K562 (cell line): ENCODE data around the gene COLEC12. TPM values are rescaled to one million over a fixed set of nuclear protein-coding genes. Genes with fewer than 3 reads are reported as not detected.

Source experiments
- SMAD2 ChIP-seq: fragments of 150-350 bp; IDR thresholded peaks from 2 replicates; pipeline ENCODE4 v1.6.1; 2014; ENCODE audit warnings: low read depth, mild to moderate bottlenecking, low read length
- SMAD3 ChIP-seq: fragments of 450-650 bp; formaldehyde crosslinking; conservative IDR thresholded peaks from 2 replicates; pipeline ENCODE4 v1.4.0; 2020; ENCODE audit warnings: mild to moderate bottlenecking
- SMARCA4 ChIP-seq: fragments of 450-650 bp; IDR thresholded peaks from 2 replicates; pipeline ENCODE4 v1.6.1; 2016
- SP2 ChIP-seq: IDR thresholded peaks from 2 replicates; pipeline ENCODE4 v1.6.1; 2011; ENCODE audit warnings: mild to moderate bottlenecking, low read depth, low read length, moderate library complexity; ENCODE audit not compliant: poor library complexity, severe bottlenecking; ENCODE audit errors: extremely low read depth
- ZNF143 ChIP-seq: sonication (generic); formaldehyde crosslinking; IDR thresholded peaks from 2 replicates; pipeline ENCODE4 v1.9.0; 2022; ENCODE audit warnings: mild to moderate bottlenecking, missing genetic modification reagents
- ZSCAN32 ChIP-seq: fragments of 450-650 bp; formaldehyde crosslinking; IDR thresholded peaks from 2 replicates; pipeline ENCODE4 v1.4.0; 2020; ENCODE audit warnings: mild to moderate bottlenecking, moderate library complexity
- polyA plus RNA-seq, 8 experiments: library from polyadenylated mRNA; depleted of rRNA in 4 of 8; stranded (reverse) in 5 of 8; unstranded in 3 of 8; fragments of >200 nt; fragmentation: Nextera tagmentation in 2 of 8; fragmentation: Illumina TruSeq in 1 of 8; extraction: Ambion mirVana in 2 of 8; extraction: Trizol in 1 of 8; gene quantifications; 2 replicates each; pipeline versions ENCODE4 v1.2.1 to v1.2.3, GENCODE V29; 2011 to 2014; ENCODE audit warnings: inconsistent platforms in 1 of 8, missing spikeins in 1 of 8
- total RNA-seq, 7 experiments: library from RNA; depleted of rRNA in 6 of 7; stranded (reverse); fragments of >200 nt in 6 of 7; fragmentation: Illumina TruSeq in 2 of 7; extraction: Trizol in 2 of 7; gene quantifications; 2 replicates each; pipeline versions ENCODE4 v1.2.1 to v1.2.3, GENCODE V29; 2011 to 2021; ENCODE audit warnings: low replicate concordance in 1 of 7
- TF ChIP-seq, protein P1 (sequence below), 2 experiments: IDR thresholded peaks; 2 replicates each; pipeline ENCODE4 v1.6.1; 2011; ENCODE audit warnings: borderline replicate concordance in 1 of 2, control low read depth in 1 of 2, low read depth in 1 of 2, low read length in 1 of 2, mild to moderate bottlenecking in 1 of 2, mixed read lengths in 1 of 2, moderate library complexity in 1 of 2; ENCODE audit not compliant: insufficient read depth in 1 of 2, insufficient read length in 1 of 2, poor library complexity in 1 of 2, severe bottlenecking in 1 of 2; ENCODE audit errors: extremely low read depth in 1 of 2
- TF ChIP-seq, protein P2 (sequence below): IDR thresholded peaks from 3 replicates; pipeline ENCODE4 v1.6.1; 2011; ENCODE audit warnings: borderline replicate concordance, mild to moderate bottlenecking, moderate library complexity; ENCODE audit not compliant: insufficient read length; ENCODE audit errors: extremely low read depth

COLEC12 gene
- total and polyA plus RNA-seq, 9 of the 15 experiments (the other 6 are each of a cell fraction or from before 2014, with no cell fraction given) = 0.04 TPM; not detected in 8

- TF ChIP-seq, protein P1, sequence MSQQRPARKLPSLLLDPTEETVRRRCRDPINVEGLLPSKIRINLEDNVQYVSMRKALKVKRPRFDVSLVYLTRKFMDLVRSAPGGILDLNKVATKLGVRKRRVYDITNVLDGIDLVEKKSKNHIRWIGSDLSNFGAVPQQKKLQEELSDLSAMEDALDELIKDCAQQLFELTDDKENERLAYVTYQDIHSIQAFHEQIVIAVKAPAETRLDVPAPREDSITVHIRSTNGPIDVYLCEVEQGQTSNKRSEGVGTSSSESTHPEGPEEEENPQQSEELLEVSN (IDR thresholded peaks at IDR 0.05; ENCODE audit: borderline replicate concordance in 1 of 2, extremely low read depth in 1 of 2, insufficient read depth in 1 of 2, insufficient read length in 1 of 2, low read depth in 1 of 2, low read length in 1 of 2, poor library complexity in 1 of 2, severe bottlenecking in 1 of 2) = no peak
- TF ChIP-seq SP2 = no peak
- TF ChIP-seq SMAD2 = no peak
- TF ChIP-seq SMAD3 (CRISPR knock-in tag) = no peak
- TF ChIP-seq ZSCAN32 (CRISPR knock-in tag) = no peak
- no peak for TF ChIP-seq SMARCA4
- no peak for TF ChIP-seq ZNF143 (CRISPR knock-in tag)
- TF ChIP-seq, protein P2, sequence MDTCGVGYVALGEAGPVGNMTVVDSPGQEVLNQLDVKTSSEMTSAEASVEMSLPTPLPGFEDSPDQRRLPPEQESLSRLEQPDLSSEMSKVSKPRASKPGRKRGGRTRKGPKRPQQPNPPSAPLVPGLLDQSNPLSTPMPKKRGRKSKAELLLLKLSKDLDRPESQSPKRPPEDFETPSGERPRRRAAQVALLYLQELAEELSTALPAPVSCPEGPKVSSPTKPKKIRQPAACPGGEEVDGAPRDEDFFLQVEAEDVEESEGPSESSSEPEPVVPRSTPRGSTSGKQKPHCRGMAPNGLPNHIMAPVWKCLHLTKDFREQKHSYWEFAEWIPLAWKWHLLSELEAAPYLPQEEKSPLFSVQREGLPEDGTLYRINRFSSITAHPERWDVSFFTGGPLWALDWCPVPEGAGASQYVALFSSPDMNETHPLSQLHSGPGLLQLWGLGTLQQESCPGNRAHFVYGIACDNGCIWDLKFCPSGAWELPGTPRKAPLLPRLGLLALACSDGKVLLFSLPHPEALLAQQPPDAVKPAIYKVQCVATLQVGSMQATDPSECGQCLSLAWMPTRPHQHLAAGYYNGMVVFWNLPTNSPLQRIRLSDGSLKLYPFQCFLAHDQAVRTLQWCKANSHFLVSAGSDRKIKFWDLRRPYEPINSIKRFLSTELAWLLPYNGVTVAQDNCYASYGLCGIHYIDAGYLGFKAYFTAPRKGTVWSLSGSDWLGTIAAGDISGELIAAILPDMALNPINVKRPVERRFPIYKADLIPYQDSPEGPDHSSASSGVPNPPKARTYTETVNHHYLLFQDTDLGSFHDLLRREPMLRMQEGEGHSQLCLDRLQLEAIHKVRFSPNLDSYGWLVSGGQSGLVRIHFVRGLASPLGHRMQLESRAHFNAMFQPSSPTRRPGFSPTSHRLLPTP = no peak
- TF ChIP-seq, all 486 proteins: peak for 0
These were observed 146.0 kb downstream of the COLEC12 start (continued) for GRCh38 chr18:354471-354870.
